GM18502 (cell line): ENCODE data around the gene AFTPH.

Source experiments
- ATAC-seq: cut with Tn5 transposase; IDR thresholded peaks from one replicate; pipeline ENCODE4 v1.9.1; 2021; ENCODE audit warnings: mild to moderate bottlenecking; ENCODE audit not compliant: unreplicated experiment, poor library complexity

AFTPH gene

GRCh38 chr2:64606479-64607363 is 82.6 kb downstream of the AFTPH start:
- peak; percentile 86 for ATAC-seq

DNA sequence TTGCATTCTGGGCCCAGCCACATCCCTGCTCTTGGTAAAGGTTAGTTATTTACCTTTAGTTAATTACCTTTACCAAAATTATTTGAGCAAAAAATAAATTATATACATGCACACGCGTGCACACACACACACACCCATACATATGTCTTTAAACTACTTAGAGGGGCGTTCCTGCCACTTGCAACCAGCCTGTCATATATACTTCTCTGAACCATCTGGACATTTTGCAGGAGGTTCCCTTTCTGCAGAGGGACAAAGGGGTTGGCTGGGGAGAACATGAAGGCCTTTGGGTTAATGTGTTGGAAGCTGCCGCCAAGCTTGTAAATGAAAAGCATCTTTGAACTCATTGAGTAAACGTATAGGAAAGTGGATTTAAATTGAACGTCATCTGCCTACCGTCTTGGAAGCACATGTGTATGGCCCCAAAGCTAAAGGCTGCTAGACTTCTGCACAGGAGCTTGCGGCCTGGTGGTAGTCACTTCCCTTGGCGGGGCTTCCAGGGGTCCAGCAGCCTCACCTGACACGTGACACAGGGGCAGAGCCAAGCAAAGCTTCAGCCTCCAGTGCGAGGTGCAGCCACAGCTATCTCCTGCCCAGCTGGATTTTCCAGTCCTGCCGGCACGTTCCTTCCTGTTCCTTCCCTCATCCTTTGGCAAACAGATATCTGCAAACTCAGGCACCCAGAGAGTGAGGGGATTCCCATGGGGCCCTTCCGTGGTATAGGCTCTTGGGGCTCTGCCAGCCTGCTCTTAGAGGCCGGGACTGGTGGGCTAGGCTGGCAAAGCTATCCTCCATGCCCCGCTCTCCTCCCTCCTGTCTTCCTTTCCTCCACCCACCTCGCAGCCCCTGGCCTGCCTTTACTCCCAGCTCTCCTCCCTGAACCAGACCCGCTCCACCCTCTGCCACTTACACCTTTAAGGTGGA is 83.5 kb downstream of the AFTPH start:
- no peak for ATAC-seq

GRCh38 chr2:64608867-64609226 is 84.7 kb downstream of the AFTPH start:
- ATAC-seq = no peak

DNA sequence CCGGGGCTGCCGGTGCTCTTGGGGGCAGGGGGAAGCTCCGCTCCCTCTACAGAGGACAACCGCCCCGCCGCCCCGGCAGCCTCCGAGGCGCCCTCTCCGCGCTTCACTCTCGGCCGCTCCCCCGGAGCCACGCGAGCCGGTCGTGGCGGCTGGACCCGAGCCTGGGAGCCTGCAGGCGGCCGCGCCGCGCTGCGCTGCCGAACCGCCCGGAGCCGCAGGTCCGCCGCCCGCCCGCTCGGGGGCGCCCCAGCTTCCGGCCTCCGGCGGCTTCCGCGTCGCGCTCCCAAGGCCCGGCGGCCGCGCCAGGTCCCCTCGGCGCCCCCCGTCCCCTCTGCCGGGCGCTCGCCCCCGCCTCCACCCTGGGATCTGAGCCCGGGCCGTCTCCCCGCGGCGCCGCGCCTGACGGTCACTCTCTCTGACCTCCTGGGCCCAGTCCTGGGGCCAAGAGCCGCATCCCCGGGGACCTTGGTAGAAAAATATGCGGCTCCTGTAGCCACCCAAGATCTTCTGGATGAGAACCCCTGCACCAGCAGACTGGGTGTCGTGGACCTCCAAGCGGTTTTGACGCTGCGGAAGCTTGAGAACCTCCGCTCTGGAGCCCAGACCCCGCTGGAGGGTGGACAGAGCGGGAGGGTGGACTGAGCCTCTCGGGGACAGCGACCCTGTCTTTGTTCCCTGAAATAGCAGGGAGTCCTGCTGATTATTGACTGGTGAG is 85.3 kb downstream of the AFTPH start:
- ATAC-seq = peak; percentile 42

DNA sequence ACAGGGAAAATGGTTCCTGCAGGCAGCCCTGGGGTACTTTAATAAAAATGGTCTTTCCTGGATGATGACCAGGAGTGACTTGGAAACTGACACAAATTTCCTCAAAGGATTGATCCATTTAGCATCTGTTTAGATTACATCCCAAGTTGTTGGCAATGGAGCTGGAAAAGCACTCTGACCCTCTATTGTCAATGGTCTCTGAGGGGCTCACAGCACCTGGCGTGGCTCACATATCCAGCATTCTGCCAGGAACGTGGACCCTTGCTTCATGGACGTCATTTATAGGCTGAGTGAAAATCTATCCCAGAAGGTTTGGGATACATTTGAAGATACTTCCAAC is 85.8 kb downstream of the AFTPH start:
- no peak for ATAC-seq

DNA sequence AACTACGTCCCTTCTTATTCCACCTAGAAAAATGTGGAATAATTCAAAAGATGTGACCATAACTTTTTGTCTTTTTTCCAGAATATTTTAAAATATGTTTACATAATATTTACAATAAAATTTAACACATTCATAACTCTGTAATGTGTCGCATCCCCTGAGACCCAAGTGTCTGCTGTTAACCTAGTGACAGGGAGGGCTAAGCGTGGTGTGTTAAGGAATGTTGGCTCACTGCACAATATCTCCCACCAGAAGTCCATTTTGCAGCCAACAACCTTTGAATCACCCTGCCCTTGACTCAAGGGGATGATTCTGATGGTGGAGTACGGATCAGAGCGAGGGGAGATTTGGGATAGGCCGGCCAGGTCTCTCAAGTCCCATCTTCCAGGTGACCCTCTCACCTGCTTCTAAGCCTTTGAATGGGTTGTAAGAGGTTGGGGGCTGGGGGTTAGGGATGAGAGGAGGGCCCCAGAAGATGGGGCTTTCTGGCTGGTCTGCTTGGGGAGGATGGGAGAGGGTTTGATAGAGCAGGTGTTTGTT is 86.3 kb downstream of the AFTPH start:
- ATAC-seq = no peak

GRCh38 chr2:64612575-64613195 is 88.6 kb downstream of the AFTPH start:
- ATAC-seq = no peak

DNA sequence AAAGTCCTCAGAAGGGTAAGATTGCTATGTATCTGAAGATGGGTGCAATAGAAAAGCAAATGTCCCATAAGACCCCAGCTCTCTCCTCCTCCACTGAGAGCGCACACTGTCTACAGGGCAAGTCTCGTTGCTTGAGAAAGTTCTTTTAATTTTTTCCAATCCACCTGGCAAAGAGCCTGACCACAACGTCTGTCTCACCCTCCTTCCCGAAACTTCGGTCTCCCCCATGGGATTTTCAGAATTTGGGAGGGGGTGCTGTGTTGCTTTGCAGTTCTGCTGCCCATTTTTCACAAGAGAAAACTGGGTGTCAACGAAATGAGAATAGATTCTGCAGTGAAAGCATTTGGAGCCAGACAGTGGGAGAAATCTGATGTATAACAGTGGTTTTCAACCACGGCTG is 89.1 kb downstream of the AFTPH start:
- no peak for ATAC-seq

DNA sequence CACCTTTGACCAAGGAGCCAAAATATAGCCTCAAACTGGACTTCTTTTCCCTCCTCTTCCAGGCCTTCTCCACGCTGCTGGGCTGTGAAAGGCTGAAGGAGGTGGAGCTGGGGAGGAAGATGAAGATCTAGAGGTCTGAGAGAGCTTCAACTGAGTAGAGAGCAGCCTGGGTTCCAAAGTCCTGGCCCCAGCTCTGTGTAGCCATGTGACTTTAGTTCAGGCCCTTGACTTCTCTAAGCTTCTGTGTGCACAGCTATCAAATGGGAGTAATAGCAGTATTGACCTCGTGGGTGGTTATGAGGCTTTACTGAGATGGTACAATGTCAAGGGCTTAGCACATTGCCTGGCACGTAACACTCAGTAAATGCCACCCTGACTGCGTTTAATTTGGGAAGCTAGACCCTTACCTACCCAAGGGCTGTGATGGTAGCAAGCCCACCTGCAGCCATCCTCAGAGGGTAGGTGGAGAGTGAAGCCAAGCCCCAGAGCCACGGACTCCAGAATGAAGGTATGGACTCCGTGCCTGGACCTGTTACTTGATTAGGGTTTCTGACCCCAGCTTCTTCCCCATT is 91.2 kb downstream of the AFTPH start:
- ATAC-seq = no peak

DNA sequence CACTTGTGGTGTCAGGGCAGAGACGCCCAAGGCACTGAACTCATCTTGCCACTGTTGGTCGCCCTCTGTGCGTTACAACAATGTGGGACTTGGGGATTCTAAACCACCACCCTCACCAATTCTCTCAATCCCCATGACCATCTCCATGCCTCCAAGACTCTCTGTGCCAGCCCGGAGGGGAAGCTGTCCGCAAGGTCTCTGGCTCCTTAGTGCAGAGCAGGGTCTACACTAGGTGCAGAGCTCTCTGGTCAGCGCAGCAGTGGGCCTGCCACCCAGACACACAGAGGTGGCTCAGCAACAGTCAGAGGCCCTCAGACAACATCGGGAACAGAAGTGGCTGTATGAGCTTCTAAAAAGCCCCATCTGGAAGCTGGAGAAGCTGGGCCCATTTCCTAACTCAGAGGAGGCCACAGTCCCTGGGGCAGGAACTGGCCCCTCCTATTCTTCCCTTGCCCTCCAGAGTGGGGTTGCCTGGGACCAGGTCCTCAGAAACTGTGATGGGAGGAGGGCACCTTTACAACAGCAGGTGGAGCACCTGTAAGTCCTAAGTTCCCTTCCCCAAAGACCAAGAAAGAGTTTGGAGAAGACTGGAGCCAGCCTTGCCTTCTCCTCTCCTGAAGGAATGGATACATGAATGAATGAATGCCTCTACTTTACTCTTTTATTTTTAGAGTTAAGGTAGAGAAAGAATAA is 91.9 kb downstream of the AFTPH start:
- no peak for ATAC-seq

GRCh38 chr2:64617631-64618151 is 93.6 kb downstream of the AFTPH start:
- ATAC-seq = no peak

DNA sequence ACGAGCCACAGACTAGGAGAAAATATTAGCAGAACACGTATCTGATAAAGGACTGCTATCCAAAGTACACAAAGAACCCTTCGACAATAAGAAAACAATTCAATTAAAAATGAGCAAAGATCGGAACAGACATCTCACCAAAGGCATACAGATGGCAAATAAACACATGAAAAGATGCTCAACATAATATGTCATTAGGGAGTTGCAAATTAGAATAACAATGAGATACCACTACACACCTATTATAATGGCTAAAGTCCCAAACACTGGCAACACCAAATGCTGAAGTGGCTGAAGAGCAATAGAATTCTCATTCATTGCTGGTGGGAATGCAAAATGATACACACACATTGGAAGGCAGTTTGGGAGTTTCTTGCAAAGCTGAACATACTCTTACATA is 96.5 kb downstream of the AFTPH start:
- no peak for ATAC-seq

- ATAC-seq = no peak
Measured at GRCh38 chr2:64622443-64623241, 98.5 kb downstream of the AFTPH start.

DNA sequence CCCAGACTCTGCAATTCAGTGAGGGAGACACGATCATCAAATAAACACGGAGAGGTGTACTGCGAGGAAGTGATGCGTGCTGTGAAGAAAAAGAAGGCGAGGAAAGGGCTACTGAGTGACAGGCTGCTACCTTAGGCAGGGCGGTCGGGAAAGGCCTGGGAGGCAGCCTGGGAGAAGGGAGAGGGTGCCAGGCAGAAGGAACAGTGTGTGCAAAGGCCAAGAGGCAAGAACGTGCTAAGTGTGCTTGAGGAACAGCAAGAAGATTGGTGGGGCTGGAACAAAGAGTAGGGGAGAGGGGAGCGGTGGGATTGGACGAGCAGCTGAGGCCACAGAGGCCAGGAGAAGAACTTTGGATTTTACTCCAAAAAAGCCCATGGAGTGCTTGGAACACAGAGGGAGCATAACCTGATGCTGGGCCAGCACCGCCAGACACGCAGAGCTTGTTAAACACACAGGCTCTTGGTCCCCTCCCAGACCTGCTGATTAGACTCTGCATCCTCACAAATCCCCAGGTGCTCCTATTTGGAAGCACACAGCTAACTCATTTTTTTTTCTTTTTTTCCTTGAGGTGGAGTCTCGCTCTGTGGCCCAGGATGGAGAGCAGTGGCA is 99.2 kb downstream of the AFTPH start:
- ATAC-seq = no peak

DNA sequence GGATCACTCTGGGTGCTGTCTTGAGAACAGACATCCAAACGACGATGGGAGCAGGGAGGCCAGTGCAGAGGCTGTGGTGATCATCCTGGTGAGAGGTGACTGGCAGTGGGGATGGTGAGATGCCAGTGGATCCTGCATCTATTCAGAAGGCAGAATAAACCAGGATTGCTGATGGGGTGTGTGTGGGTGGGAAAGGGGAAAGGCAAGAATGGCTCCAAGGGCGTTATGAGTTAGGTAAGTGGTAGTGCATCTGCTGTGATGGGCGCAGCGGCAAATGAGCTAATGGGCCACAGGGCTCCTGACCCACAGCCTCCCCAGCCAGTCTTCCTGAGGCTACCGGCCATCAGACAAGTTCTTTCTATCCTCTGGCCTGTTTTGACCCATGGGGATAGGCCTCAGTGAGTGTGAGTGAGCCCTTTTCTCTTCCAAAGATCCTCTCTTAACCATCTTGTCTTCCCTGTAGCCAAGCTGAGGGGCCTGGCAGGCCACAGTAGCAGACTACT is 100.0 kb downstream of the AFTPH start:
- no peak for ATAC-seq

DNA sequence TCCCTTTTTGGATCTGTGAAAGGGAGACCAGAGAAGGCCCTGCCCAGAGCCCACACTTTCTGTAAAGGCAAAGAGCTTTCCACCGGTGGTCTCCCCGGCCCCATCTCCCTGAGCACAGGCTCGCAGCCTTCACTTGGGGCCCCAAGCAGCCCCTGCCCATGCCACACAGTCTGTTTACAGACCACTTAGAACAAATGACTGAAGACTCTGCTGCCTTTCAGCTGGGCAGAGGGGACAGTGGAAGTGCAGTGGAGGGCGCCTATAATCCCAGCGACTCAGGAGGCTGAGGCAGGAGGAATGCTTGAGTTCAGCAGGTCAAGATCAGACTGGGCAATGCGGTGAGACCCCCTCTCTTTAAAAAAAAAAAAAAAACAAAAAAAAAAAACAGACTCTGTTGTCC is 100.7 kb downstream of the AFTPH start:
- no peak for ATAC-seq

GRCh38 chr2:64625299-64626145 is 101.4 kb downstream of the AFTPH start:
- no peak for ATAC-seq
